ENCODE data around the gene NECTIN1.

Gene NECTIN1

GRCh38 chr11:119643876-119644225 is 85.1 kb downstream of the NECTIN1 start:
- no peaks in the 10 kb centered on the region for H3K9me3 ChIP-seq (ENCODE audit: insufficient read depth, low read length)
- TF ChIP-seq EZH2phosphoT487 (IDR thresholded peaks at IDR 0.05; ENCODE audit: low read depth), result no peak
- TF ChIP-seq CTCF (IDR thresholded peaks at IDR 0.05; ENCODE audit: low read depth, low read length), result no peak
- H3K4me2 ChIP-seq (ENCODE audit: low read length), result no peak overlapping the region
- H3K27ac ChIP-seq (ENCODE audit: low read length), result no peak overlapping the region
- no peak overlapping the region for H3K4me3 ChIP-seq (ENCODE audit: low read length)
- H3K9ac ChIP-seq (ENCODE audit: low read length), result no peak overlapping the region
- H3K27me3 ChIP-seq (ENCODE audit: low read depth, low read length), result no peaks in the 10 kb centered on the region; the same call in 1 of the 2 replicates
- peaks cover 5% of the 10 kb centered on the region for H3K4me1 ChIP-seq (ENCODE audit: low read length)
- H3K79me2 ChIP-seq (ENCODE audit: low read length), result no peaks in the 10 kb centered on the region
- H4K20me1 ChIP-seq (ENCODE audit: insufficient read depth, low read length), result no peaks in the 10 kb centered on the region
- no peak overlapping the region for H2AFZ ChIP-seq (ENCODE audit: low read depth, low read length)
- H3K36me3 ChIP-seq (replicated peaks; ENCODE audit: low read depth, low read length), result no peaks in the 10 kb centered on the region

- no peak overlapping the region for H3K27ac ChIP-seq (ENCODE audit: low read length)
- no peaks in the 10 kb centered on the region for H4K20me1 ChIP-seq (ENCODE audit: insufficient read depth, low read length)
- H3K4me1 ChIP-seq (ENCODE audit: low read length), result peaks cover 5% of the 10 kb centered on the region
- no peaks in the 10 kb centered on the region for H3K36me3 ChIP-seq (replicated peaks; ENCODE audit: low read depth, low read length)
- no peak overlapping the region for H3K4me2 ChIP-seq (ENCODE audit: low read length)
- no peaks in the 10 kb centered on the region for H3K9me3 ChIP-seq (ENCODE audit: insufficient read depth, low read length)
- H3K9ac ChIP-seq (ENCODE audit: low read length), result no peak overlapping the region
- H2AFZ ChIP-seq (ENCODE audit: low read depth, low read length), result no peak overlapping the region
- no peak overlapping the region for H3K4me3 ChIP-seq (ENCODE audit: low read length)
- H3K27me3 ChIP-seq (ENCODE audit: low read depth, low read length), result no peaks in the 10 kb centered on the region; the same call in 1 of the 2 replicates
- no peaks in the 10 kb centered on the region for H3K79me2 ChIP-seq (ENCODE audit: low read length)
- TF ChIP-seq EZH2phosphoT487 (IDR thresholded peaks at IDR 0.05; ENCODE audit: low read depth) (no peak), CTCF (IDR thresholded peaks at IDR 0.05; ENCODE audit: low read depth, low read length) (no peak)
Measured at GRCh38 chr11:119643212-119643875, 85.7 kb downstream of the NECTIN1 start.

GRCh38 chr11:119641983-119642745 is 86.8 kb downstream of the NECTIN1 start:
- Histone ChIP-seq H3K36me3 (replicated peaks; ENCODE audit: low read depth, low read length) (no peaks in the 10 kb centered on the region), H2AFZ (ENCODE audit: low read depth, low read length) (no peak overlapping the region), H3K9me3 (ENCODE audit: insufficient read depth, low read length) (no peaks in the 10 kb centered on the region), H3K27ac (ENCODE audit: low read length) (no peak overlapping the region), H3K4me3 (ENCODE audit: low read length) (no peak overlapping the region), H3K27me3 (ENCODE audit: low read depth, low read length) (no peaks in the 10 kb centered on the region; the same call in 1 of the 2 replicates), H3K4me2 (ENCODE audit: low read length) (no peak overlapping the region), H4K20me1 (ENCODE audit: insufficient read depth, low read length) (no peaks in the 10 kb centered on the region), H3K79me2 (ENCODE audit: low read length) (no peaks in the 10 kb centered on the region), H3K4me1 (ENCODE audit: low read length) (peaks cover 5% of the 10 kb centered on the region), H3K9ac (ENCODE audit: low read length) (no peak overlapping the region)
- TF ChIP-seq EZH2phosphoT487 (IDR thresholded peaks at IDR 0.05; ENCODE audit: low read depth) (no peak), CTCF (IDR thresholded peaks at IDR 0.05; ENCODE audit: low read depth, low read length) (peak; percentile 79)

- H4K20me1 ChIP-seq (ENCODE audit: insufficient read depth, low read length), result no peaks in the 10 kb centered on the region
- no peaks in the 10 kb centered on the region for H3K79me2 ChIP-seq (ENCODE audit: low read length)
- H3K27ac ChIP-seq (ENCODE audit: low read length), result no peak overlapping the region
- TF ChIP-seq CTCF (IDR thresholded peaks at IDR 0.05; ENCODE audit: low read depth, low read length) (no peak), EZH2phosphoT487 (IDR thresholded peaks at IDR 0.05; ENCODE audit: low read depth) (no peak)
- no peak overlapping the region for H3K4me3 ChIP-seq (ENCODE audit: low read length)
- no peak overlapping the region for H2AFZ ChIP-seq (ENCODE audit: low read depth, low read length)
- H3K36me3 ChIP-seq (replicated peaks; ENCODE audit: low read depth, low read length), result no peaks in the 10 kb centered on the region
- no peak overlapping the region for H3K9ac ChIP-seq (ENCODE audit: low read length)
- no peak overlapping the region for H3K4me2 ChIP-seq (ENCODE audit: low read length)
- no peaks in the 10 kb centered on the region; the same call in 1 of the 2 replicates for H3K27me3 ChIP-seq (ENCODE audit: low read depth, low read length)
- H3K9me3 ChIP-seq (ENCODE audit: insufficient read depth, low read length), result no peaks in the 10 kb centered on the region
- peaks cover 5% of the 10 kb centered on the region for H3K4me1 ChIP-seq (ENCODE audit: low read length)
Measured at GRCh38 chr11:119640541-119640940, 88.5 kb downstream of the NECTIN1 start.
